Liver (tissue), 3 donors: ENCODE data around the gene INHBB.

Source experiments
- CTCF ChIP-seq: fragments of 150-350 bp; IDR thresholded peaks from 2 replicates; pipeline ENCODE4 v1.5.1; 2017; ENCODE audit warnings: improper control_type of control experiment, low read depth, low read length; ENCODE audit not compliant: missing input control
- EGR1 ChIP-seq, 2 donors: IDR thresholded peaks; 2 replicates each; pipeline ENCODE4 v1.6.1; 2016 to 2018; ENCODE audit warnings: antibody characterized with exemption in 2 of 2, low read depth in 2 of 2
- REST ChIP-seq: IDR thresholded peaks from 2 replicates; pipeline ENCODE4 v1.6.1; 2016; ENCODE audit warnings: antibody characterized with exemption, mild to moderate bottlenecking
- RXRA ChIP-seq, 2 donors: IDR thresholded peaks; 2 replicates each; pipeline ENCODE4 v1.6.1; 2017 to 2018; ENCODE audit warnings: antibody characterized with exemption in 2 of 2, mild to moderate bottlenecking in 1 of 2
- ZBTB33 ChIP-seq: IDR thresholded peaks from 2 replicates; pipeline ENCODE4 v1.6.1; 2016; ENCODE audit warnings: antibody characterized with exemption
- donor health status: healthy.
- donor health status: healthy.

- TF ChIP-seq CTCF (no peak), RXRA (IDR thresholded peaks at IDR 0.05) (no peak), REST (no peak), ZBTB33 (no peak), EGR1 (IDR thresholded peaks at IDR 0.05; ENCODE audit: low read depth in 2 of 2) (no peak)
These were observed 46.2 kb downstream of the INHBB start for GRCh38 chr2:120391911-120392665.
